Coronary artery (tissue), 2 donors: ENCODE measurements around the gene XIAP.
"Not testable (repeated sequence)": the region's sequence is repeated elsewhere in the genome, so short reads cannot be mapped to it uniquely, and the experiment has no call there.

Experiments
- DNase-seq: peaks from one replicate; pipeline ENCODE4 v3.0.0-alpha.2; 2017; ENCODE audit warnings: low spot score
- H3K27ac ChIP-seq, 2 donors: fragments of 200-600 bp; sonication (generic); one replicate each; pipeline ENCODE4 v1.5.1; 2016 to 2019
- H3K4me3 ChIP-seq: fragments of 200-600 bp; sonication (generic); 2 replicates; pipeline ENCODE4 v1.5.1; 2016; ENCODE audit warnings: mild to moderate bottlenecking, moderate library complexity
- TF ChIP-seq, protein P1 (sequence below): fragments of 200-600 bp; sonication (generic); IDR thresholded peaks from one replicate; pipeline ENCODE4 v1.5.1; 2019; ENCODE audit warnings: antibody characterized with exemption

The XIAP gene

DNA sequence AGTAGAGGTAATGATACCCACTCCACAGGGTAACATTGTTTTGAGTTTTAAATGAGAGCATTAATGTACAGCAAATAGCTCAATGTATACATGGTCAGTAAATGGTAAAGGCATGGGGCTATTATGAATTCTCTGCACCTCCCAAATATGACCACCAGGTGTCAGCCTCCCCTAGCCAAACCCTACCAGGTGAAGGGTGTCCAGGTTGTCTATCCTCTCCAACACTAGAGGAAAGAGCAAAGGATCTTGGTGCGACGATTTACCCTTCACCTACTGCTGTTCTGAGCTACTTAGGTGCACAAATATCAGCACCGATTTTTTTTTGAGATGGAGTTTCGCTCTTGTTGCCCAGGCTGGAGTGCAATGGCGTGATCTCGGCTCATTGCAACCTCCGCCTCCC, 26.5 kb upstream of the XIAP start:
- Histone ChIP-seq H3K4me3 (no peak overlapping the region), H3K27ac (no peak overlapping the region)
- no peak for DNase-seq
- TF ChIP-seq, protein P1, sequence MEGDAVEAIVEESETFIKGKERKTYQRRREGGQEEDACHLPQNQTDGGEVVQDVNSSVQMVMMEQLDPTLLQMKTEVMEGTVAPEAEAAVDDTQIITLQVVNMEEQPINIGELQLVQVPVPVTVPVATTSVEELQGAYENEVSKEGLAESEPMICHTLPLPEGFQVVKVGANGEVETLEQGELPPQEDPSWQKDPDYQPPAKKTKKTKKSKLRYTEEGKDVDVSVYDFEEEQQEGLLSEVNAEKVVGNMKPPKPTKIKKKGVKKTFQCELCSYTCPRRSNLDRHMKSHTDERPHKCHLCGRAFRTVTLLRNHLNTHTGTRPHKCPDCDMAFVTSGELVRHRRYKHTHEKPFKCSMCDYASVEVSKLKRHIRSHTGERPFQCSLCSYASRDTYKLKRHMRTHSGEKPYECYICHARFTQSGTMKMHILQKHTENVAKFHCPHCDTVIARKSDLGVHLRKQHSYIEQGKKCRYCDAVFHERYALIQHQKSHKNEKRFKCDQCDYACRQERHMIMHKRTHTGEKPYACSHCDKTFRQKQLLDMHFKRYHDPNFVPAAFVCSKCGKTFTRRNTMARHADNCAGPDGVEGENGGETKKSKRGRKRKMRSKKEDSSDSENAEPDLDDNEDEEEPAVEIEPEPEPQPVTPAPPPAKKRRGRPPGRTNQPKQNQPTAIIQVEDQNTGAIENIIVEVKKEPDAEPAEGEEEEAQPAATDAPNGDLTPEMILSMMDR, result no peak

DNA sequence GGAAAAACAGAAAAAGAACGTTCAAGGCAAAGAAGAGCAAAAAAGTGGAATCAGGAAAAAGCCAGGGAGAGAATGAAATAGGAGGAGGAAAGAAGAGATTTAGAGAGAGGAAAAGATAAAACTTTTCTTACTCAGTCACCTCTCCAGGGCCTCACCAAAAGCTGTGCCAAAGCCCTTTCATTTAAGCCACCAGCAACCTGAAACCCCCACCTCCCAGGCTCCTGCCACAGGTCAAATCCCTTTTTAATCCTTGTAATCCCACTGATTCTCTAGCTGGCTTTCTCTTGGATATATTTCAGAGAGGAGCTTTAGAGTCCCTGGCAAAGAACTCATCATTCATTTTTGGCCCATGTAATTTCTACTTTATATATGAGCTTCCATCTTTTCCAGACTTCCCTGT, 25.7 kb upstream of the XIAP start:
- Histone ChIP-seq H3K4me3 (no peak overlapping the region), H3K27ac (no peak overlapping the region)
- DNase-seq, result no peak
- TF ChIP-seq, protein P1, result no peak

DNA sequence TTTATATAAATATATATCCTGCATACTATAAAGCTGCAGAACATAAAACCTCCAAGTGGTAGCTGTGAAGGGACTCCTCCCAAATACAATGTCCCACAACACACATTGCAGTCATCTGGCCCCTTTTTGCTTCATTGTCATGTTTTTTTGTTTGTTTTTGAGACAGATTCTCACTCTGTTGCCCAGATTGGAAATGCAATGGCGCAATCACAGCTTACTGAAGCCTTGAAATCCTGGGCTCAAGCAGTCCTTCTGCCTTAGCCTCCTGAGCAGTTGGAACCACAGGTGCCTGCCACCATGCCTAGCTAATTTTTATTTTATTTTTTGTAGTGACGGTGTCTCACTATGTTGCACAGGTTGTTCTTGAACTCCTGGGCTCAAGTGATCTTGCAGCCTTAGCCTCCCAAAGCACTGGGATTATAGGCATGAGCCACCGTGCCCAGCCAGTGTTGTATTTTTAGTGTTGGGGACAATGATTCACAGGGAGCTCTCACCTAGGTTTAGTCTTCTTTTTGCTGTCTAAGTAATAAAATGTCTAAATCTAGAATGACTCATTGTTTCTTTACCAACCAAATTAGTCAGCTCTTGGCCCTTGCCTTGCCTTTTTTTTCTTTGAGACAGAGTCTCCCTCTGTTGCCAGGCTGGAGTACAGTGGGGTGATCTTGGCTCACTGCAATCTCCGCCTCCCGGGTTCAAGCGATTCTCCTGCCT, 24.0 kb upstream of the XIAP start:
- TF ChIP-seq, protein P1, result no peak
- no peak for DNase-seq
- H3K27ac ChIP-seq, result no peak overlapping the region

DNA sequence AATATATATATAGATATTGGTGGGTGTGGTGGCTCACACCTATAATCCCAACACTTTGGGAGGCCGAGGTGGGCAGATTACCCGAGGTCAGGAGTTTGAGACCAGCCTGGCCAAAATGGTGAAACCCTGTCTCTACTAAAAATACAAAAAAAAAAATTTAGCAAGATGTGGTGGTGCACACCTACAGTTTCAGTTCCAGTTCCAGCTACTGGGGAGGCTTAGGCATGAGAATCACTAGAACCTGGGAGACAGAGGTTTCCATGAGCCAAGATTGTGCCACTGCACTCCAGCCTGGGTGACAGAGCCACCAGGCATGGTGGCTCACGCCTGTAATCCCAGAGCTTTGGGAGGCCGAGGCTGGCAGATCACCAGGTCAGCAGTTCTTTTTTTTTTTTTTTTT, 14.7 kb upstream of the XIAP start:
- H3K27ac ChIP-seq, DNase-seq, H3K4me3 ChIP-seq: not testable (repeated sequence)

More for the DNA sequence above, 24.0 kb upstream of the XIAP start:
- H3K4me3 ChIP-seq, result no peak overlapping the region

DNA sequence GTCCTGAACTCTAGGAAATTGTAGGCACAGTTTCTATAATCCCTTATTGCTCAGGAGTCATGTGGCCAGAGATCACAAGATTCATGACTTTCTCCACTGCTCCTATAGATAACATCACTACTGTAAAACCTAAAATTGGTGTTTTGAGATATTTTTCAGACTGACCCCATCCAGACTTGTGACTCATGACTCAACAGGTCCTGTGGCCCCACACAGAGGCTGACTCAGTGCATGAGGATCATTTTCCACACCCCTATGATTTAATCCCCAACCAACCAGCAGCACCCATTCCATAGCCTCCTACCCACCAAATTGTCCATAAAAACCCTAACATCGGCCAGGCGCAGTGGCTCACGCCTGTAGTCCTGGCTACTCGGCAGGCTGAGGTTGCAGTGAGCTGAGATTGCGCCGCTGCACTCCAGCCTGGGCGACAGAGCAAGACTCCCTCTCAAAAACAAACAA, 13.2 kb upstream of the XIAP start:
- H3K4me3 ChIP-seq, result no peak overlapping the region
- no peak for DNase-seq
- TF ChIP-seq, protein P1, result no peak

DNA sequence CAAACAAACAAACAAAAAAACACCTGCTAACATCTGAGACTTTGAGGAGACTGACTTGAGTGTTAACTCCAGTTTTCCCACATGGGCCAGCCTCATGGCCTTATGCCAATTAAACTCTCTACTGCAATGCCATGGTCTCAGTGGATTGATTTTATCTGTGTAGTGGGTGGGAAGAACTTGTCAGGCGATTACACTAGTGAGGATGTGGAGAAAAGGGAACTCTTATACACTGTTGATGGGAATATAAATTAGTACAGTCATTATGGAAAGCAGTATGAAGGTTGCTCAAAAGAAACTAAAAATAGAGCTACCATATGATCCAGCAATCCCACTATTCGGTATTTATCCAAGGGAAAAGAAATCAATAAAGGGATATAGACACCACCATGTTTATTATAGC, 12.8 kb upstream of the XIAP start:
- TF ChIP-seq, protein P1, result no peak
- H3K4me3 ChIP-seq, result no peak overlapping the region
- no peak for DNase-seq
- no peak overlapping the region for H3K27ac ChIP-seq

More for the DNA sequence above, 13.2 kb upstream of the XIAP start:
- no peak overlapping the region for H3K27ac ChIP-seq

DNA sequence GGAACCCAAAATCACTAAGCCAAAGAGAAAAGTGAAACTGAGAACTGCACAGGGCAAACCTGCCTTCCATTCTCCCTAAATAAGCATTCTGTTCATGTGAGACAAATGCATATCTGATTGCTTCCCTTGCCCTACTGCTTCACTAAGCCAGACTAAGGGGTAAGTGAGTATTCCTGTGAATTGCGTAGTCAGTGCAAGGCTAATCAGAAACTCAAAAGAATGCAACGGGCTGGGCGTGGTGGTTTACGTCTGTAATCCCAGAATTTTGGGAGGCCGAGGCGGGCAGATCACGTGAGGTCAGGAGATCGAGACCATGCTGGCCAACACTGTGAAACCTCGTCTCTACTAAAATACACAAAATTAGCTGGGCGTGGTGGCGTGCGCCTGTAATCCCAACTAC, 10.8 kb upstream of the XIAP start:
- H3K4me3 ChIP-seq, result no peak overlapping the region
- TF ChIP-seq, protein P1, result no peak
- no peak for DNase-seq
- H3K27ac ChIP-seq, result no peak overlapping the region

DNA sequence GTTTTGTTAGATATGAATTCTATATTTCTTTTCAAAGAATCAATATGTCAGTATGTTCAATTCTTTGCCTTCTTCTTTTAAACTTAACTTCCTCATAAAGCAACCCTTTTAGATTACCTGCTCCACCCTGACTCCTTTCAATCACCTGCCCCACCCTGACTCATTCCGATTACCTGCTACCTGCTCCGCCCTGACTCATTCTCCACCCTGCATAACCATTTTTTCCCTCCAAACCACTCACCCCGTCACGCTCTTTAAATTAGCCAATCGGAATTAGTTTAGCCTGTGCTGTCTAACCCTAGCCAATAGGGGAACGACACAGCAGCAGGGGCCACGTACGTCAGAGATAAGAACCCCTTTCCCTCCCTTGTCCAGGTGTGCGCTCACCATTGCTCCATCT, 9.9 kb upstream of the XIAP start:
- H3K27ac ChIP-seq, DNase-seq, H3K4me3 ChIP-seq: not testable (repeated sequence)
